PC-3 (cell line): ENCODE data around the gene CPN2. TPM values are rescaled to one million over a fixed set of nuclear protein-coding genes. Genes with fewer than 3 reads are reported as not detected.

Experiments
- ATAC-seq: fragments of 200-7000 bp; cut with Tn5 transposase; 2 replicates; pipeline ENCODE4 v1.9.1; 2020; ENCODE audit warnings: mild to moderate bottlenecking, moderate library complexity
- BruUV-seq: library from RNA; stranded (reverse); fragments of 400-500 nt; replicated peaks from 2 replicates; lab custom pipeline; 2021; lab: Mats Ljungman, UMichigan
- CTCF ChIA-PET: fragments of 300-600 bp; sonication (Branson Sonifier 250); formaldehyde crosslinking; loops from one replicate; lab custom pipeline; 2022; ENCODE audit warnings: antibody characterized with exemption; lab: Charles Lee
- POLR2A ChIA-PET: fragments of 300-600 bp; sonication (Branson Sonifier 250); formaldehyde crosslinking; loops from one replicate; lab custom pipeline; 2022; ENCODE audit warnings: antibody characterized with exemption; ENCODE audit not compliant: unreplicated experiment; lab: Charles Lee
- DNase-seq: peaks from one replicate; pipeline ENCODE4 v3.0.0-alpha.2; 2015
- H2AFZ ChIP-seq: fragments of 300-600 bp; sonication (generic); 2 replicates; pipeline ENCODE4 v1.6.0; 2016; ENCODE audit warnings: antibody characterized with exemption, low read length
- H3F3A ChIP-seq: fragments of 300-600 bp; sonication (generic); one replicate; pipeline ENCODE4 v1.6.0; 2017; ENCODE audit warnings: antibody characterized with exemption, low read length, control low read depth, mild to moderate bottlenecking; ENCODE audit not compliant: unreplicated experiment
- H3K27ac ChIP-seq: fragments of 300-600 bp; sonication (generic); 2 replicates; pipeline ENCODE4 v1.5.1; 2016; ENCODE audit warnings: mild to moderate bottlenecking, low read length
- H3K27me3 ChIP-seq: fragments of 300-600 bp; sonication (generic); 2 replicates; pipeline ENCODE4 v1.6.1; 2016; ENCODE audit warnings: low read length, mixed read lengths
- H3K36me3 ChIP-seq: fragments of 300-600 bp; sonication (generic); 2 replicates; pipeline ENCODE4 v1.6.1; 2016; ENCODE audit warnings: low read depth, mixed run types, low read length, mixed read lengths
- H3K4me1 ChIP-seq: fragments of 300-600 bp; sonication (generic); 2 replicates; pipeline ENCODE4 v1.5.1; 2016; ENCODE audit warnings: low read length; ENCODE audit not compliant: insufficient read depth
- H3K4me2 ChIP-seq: fragments of 300-600 bp; sonication (generic); 2 replicates; pipeline ENCODE4 v1.6.0; 2016; ENCODE audit warnings: low read length
- H3K4me3 ChIP-seq: fragments of 300-600 bp; sonication (generic); 2 replicates; pipeline ENCODE4 v1.5.1; 2016; ENCODE audit warnings: mild to moderate bottlenecking, low read length, mixed read lengths
- H3K79me2 ChIP-seq: fragments of 300-600 bp; sonication (generic); 2 replicates; pipeline ENCODE4 v1.6.1; 2017; ENCODE audit warnings: low read length, mixed read lengths
- H3K9ac ChIP-seq: fragments of 300-600 bp; sonication (generic); 2 replicates; pipeline ENCODE4 v1.6.0; 2016; ENCODE audit warnings: mild to moderate bottlenecking, low read length
- H3K9me2 ChIP-seq: fragments of 300-600 bp; sonication (generic); replicated peaks from 2 replicates; pipeline ENCODE4 v1.6.1; 2016; ENCODE audit warnings: mixed run types, low read length, mixed read lengths
- H3K9me3 ChIP-seq: fragments of 300-600 bp; sonication (generic); 2 replicates; pipeline ENCODE4 v1.6.1; 2016; ENCODE audit warnings: low read length, mixed read lengths
- H4K20me1 ChIP-seq: fragments of 300-600 bp; sonication (generic); 2 replicates; pipeline ENCODE4 v1.6.1; 2016; ENCODE audit warnings: low read length, mixed read lengths
- CTCF ChIP-seq: fragments of 300-600 bp; sonication (generic); conservative IDR thresholded peaks from 2 replicates; pipeline ENCODE4 v1.5.1; 2017; ENCODE audit warnings: antibody characterized with exemption, low read depth, mild to moderate bottlenecking, low read length
- EZH2 ChIP-seq: fragments of 300-600 bp; sonication (generic); IDR thresholded peaks from one replicate; pipeline ENCODE4 v1.6.1; 2017; ENCODE audit warnings: antibody characterized with exemption, mild to moderate bottlenecking, low read length; ENCODE audit not compliant: unreplicated experiment
- EZH2phosphoT487 ChIP-seq: fragments of 300-600 bp; sonication (generic); IDR thresholded peaks from 2 replicates; pipeline ENCODE4 v1.6.1; 2018; ENCODE audit warnings: mild to moderate bottlenecking, antibody characterized with exemption, low read length, borderline replicate concordance
- intact Hi-C: fragments of 100-400 bp; cut with micrococcal nuclease; formaldehyde crosslinking; loops from 2 replicates; pipeline ENCODE4 v1.9.0; 2023
- total RNA-seq: library from RNA; depleted of rRNA; stranded (reverse); fragments of >200 nt; gene quantifications from 2 replicates; pipeline ENCODE4 v1.2.3, GENCODE V29; 2014

The CPN2 gene
- total RNA-seq, 1 experiment from 2014 or later = 0.07 TPM

- POLR2A ChIA-PET = interaction anchor here (0.6 to 1.6 kb wide), 7 partner anchors 175 to 534 kb away, joined by 3 to 17 read pairs (median 7); no protein-coding TSS in a partner anchor
- Histone ChIP-seq H3K27ac (no peak overlapping the region), H2AFZ (no peak overlapping the region), H3F3A (no peaks in the 10 kb centered on the region), H3K27me3 (no peaks in the 10 kb centered on the region), H3K36me3 (peaks cover 24% of the 10 kb centered on the region), H3K4me1 (peaks cover 38% of the 10 kb centered on the region), H3K9ac (peak overlapping the region; percentile 18; the same call in 1 of the 2 replicates), H3K4me2 (peak overlapping the region; percentile 80), H3K9me2 (no peaks in the 10 kb centered on the region), H3K4me3 (peak overlapping the region; percentile 64), H3K79me2 (peaks cover 36% of the 10 kb centered on the region), H4K20me1 (peaks cover 3% of the 10 kb centered on the region), H3K9me3 (no peaks in the 10 kb centered on the region)
- CTCF ChIA-PET = interaction anchor here (0.7 to 2.2 kb wide), 11 partner anchors 50 to 650 kb away, joined by 3 to 50 read pairs (median 12); partner anchors contain the start of gene HES1
- BruUV-seq = no TSS peak
- ATAC-seq (peak; percentile 34), DNase-seq (no peak)
- no peak for TF ChIP-seq EZH2
- TF ChIP-seq EZH2phosphoT487 = no peak
- no peak; the same call in 1 of the 2 replicates for TF ChIP-seq CTCF
- intact Hi-C loops = loop anchor here (1.0 to 10.0 kb wide), 4 partner anchors 177 to 654 kb away; no protein-coding TSS in a partner anchor
These were observed 35.2 kb downstream of the CPN2 start for GRCh38 chr3:194315965-194316361.

DNA sequence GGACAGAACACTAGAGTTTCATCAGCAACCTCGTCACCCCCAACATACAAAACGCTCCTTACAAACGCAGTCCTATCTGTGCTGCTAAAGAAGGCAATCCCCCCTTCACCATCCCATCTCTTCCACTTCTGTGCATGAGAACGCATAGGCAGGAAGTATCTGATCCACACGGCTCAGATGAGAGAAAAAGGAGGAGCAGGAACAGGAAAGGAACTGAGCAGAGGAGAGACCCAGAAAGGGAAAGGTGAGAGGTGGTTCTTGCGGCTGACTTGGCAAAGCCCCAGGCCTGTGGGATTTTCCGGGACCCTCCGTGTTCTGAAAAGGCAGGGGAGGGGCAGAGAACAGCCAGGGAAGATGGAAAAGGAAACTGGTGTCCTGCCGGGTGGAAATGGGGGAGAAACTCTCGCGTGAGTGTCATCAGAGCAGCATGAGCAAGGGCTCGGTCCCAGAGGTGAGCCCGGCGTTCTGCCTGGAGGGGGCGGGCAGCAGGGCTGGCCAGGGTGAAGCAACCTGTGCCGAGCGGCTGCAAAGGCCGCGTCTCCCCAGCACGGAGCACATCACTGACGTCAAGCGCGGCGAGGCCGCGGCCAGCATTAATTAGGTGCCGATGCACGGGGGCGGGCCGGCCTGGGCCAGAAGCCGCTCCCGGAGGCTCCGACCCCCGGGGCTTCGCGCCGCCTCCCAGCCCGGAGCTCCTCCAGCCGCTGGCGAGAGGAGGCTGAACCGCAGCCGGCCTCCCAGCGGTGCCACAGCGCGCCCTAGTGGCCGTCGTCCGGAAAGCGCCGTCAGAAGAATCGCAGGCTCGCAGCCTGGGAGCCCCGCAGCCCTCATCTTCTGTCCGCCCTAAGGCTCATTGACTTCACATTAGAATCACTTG is 35.8 kb downstream of the CPN2 start:
- ChIA-PET POLR2A (interaction anchor here (0.6 to 1.6 kb wide), 7 partner anchors 174 to 534 kb away, joined by 3 to 17 read pairs (median 7); no protein-coding TSS in a partner anchor), CTCF (interaction anchor here (0.6 to 2.2 kb wide), 15 partner anchors 17 to 720 kb away, joined by 3 to 50 read pairs (median 7); partner anchors contain the start of gene HES1)
- Histone ChIP-seq H3K9me3 (no peaks in the 10 kb centered on the region), H3K9me2 (no peaks in the 10 kb centered on the region), H4K20me1 (no peaks in the 10 kb centered on the region), H3K4me3 (peak overlapping the region; percentile 64), H3K4me2 (peak overlapping the region; percentile 80), H3K27me3 (no peaks in the 10 kb centered on the region), H2AFZ (peak overlapping the region; percentile 57), H3K4me1 (peaks cover 32% of the 10 kb centered on the region), H3F3A (no peaks in the 10 kb centered on the region), H3K79me2 (peaks cover 30% of the 10 kb centered on the region), H3K27ac (no peak overlapping the region), H3K9ac (peak overlapping the region; percentile 18), H3K36me3 (peaks cover 17% of the 10 kb centered on the region)
- TF ChIP-seq EZH2phosphoT487 = peak; percentile 66; the same call in 1 of the 2 replicates
- TF ChIP-seq EZH2 = no peak
- peak; percentile 93 for TF ChIP-seq CTCF
- intact Hi-C loops = loop anchor here (1.0 to 10.0 kb wide), 4 partner anchors 176 to 653 kb away; no protein-coding TSS in a partner anchor
- ATAC-seq (peak; percentile 73), DNase-seq (peak; percentile 89)
- no TSS peak for BruUV-seq
